ENCODE results near the gene SDE2.
"Not testable (repeated sequence)": the region's sequence is repeated elsewhere in the genome, so short reads cannot be mapped to it uniquely, and the experiment has no call there.

Gene SDE2

GRCh38 chr1:225977937-225978748 is 21.0 kb downstream of the SDE2 start:
- Histone ChIP-seq H3K36me3 (ENCODE audit: low read length) (peaks cover 21% of the 10 kb centered on the region), H4K20me1 (ENCODE audit: low read depth, low read length) (no peaks in the 10 kb centered on the region), H3F3A (ENCODE audit: insufficient read depth) (peaks cover 19% of the 10 kb centered on the region), H3K9ac (ENCODE audit: low read length) (peak overlapping the region; percentile 21; the same call in 1 of the 2 replicates), H3K4me2 (ENCODE audit: low read depth, low read length, poor library complexity, severe bottlenecking) (peak overlapping the region; percentile 37), H2AFZ (ENCODE audit: low read depth, low read length, severe bottlenecking) (no peak overlapping the region), H3K79me2 (ENCODE audit: insufficient read depth, low read length) (no peaks in the 10 kb centered on the region), H3K9me3 (ENCODE audit: insufficient read depth, low read length) (no peaks in the 10 kb centered on the region), H3K9me2 (replicated peaks; ENCODE audit: insufficient read depth, low read length) (no peaks in the 10 kb centered on the region), H3K27me3 (ENCODE audit: low read length) (no peaks in the 10 kb centered on the region), H3K27ac (ENCODE audit: low read depth, low read length) (peak overlapping the region; percentile 79), H3K4me3 (ENCODE audit: insufficient read depth, low read length, poor library complexity, severe bottlenecking) (no peak overlapping the region)
- no peak for TF ChIP-seq CTCF (IDR thresholded peaks at IDR 0.05; ENCODE audit: insufficient read depth, low read length, poor library complexity, severe bottlenecking)
- TF ChIP-seq EZH2phosphoT487 (conservative IDR thresholded peaks at IDR 0.05; ENCODE audit: low read length), result no peak

GRCh38 chr1:225975146-225975545 is 24.0 kb downstream of the SDE2 start:
- not testable (repeated sequence) for H3K27me3 ChIP-seq (ENCODE audit: low read length); H3K27ac ChIP-seq (ENCODE audit: low read depth, low read length); H3K9me3 ChIP-seq (ENCODE audit: insufficient read depth, low read length); H3K4me3 ChIP-seq (ENCODE audit: insufficient read depth, low read length, poor library complexity, severe bottlenecking); H3K36me3 ChIP-seq (ENCODE audit: low read length); H3K9ac ChIP-seq (ENCODE audit: low read length); H4K20me1 ChIP-seq (ENCODE audit: low read depth, low read length); H3K9me2 ChIP-seq (replicated peaks; ENCODE audit: insufficient read depth, low read length); H3K79me2 ChIP-seq (ENCODE audit: insufficient read depth, low read length); H2AFZ ChIP-seq (ENCODE audit: low read depth, low read length, severe bottlenecking); H3K4me2 ChIP-seq (ENCODE audit: low read depth, low read length, poor library complexity, severe bottlenecking)
- H3F3A ChIP-seq (ENCODE audit: insufficient read depth), result peaks cover 13% of the 10 kb centered on the region

GRCh38 chr1:225974454-225974853 is 24.7 kb downstream of the SDE2 start:
- TF ChIP-seq CTCF (IDR thresholded peaks at IDR 0.05; ENCODE audit: insufficient read depth, low read length, poor library complexity, severe bottlenecking) (no peak), EZH2phosphoT487 (conservative IDR thresholded peaks at IDR 0.05; ENCODE audit: low read length) (no peak)
- Histone ChIP-seq H3K9me2 (replicated peaks; ENCODE audit: insufficient read depth, low read length) (no peaks in the 10 kb centered on the region), H4K20me1 (ENCODE audit: low read depth, low read length) (no peaks in the 10 kb centered on the region), H3K27me3 (ENCODE audit: low read length) (no peaks in the 10 kb centered on the region), H3K4me3 (ENCODE audit: insufficient read depth, low read length, poor library complexity, severe bottlenecking) (no peak overlapping the region), H2AFZ (ENCODE audit: low read depth, low read length, severe bottlenecking) (no peak overlapping the region), H3K27ac (ENCODE audit: low read depth, low read length) (no peak overlapping the region), H3K36me3 (ENCODE audit: low read length) (no peaks in the 10 kb centered on the region), H3K4me2 (ENCODE audit: low read depth, low read length, poor library complexity, severe bottlenecking) (no peak overlapping the region), H3K79me2 (ENCODE audit: insufficient read depth, low read length) (no peaks in the 10 kb centered on the region), H3K9me3 (ENCODE audit: insufficient read depth, low read length) (no peaks in the 10 kb centered on the region), H3F3A (ENCODE audit: insufficient read depth) (peaks cover 11% of the 10 kb centered on the region), H3K9ac (ENCODE audit: low read length) (no peak overlapping the region)

- H3K4me2 ChIP-seq (ENCODE audit: low read depth, low read length, poor library complexity, severe bottlenecking), result no peak overlapping the region
- no peak overlapping the region for H3K27ac ChIP-seq (ENCODE audit: low read depth, low read length)
Observed at GRCh38 chr1:225973158-225973557, 26.0 kb downstream of the SDE2 start.

More at GRCh38 chr1:225973158-225973557, 26.0 kb downstream of the SDE2 start:
- Histone ChIP-seq H3F3A (ENCODE audit: insufficient read depth) (peaks cover 5% of the 10 kb centered on the region), H3K36me3 (ENCODE audit: low read length) (no peaks in the 10 kb centered on the region), H3K27me3 (ENCODE audit: low read length) (no peaks in the 10 kb centered on the region), H3K79me2 (ENCODE audit: insufficient read depth, low read length) (no peaks in the 10 kb centered on the region), H3K4me3 (ENCODE audit: insufficient read depth, low read length, poor library complexity, severe bottlenecking) (no peak overlapping the region), H2AFZ (ENCODE audit: low read depth, low read length, severe bottlenecking) (no peak overlapping the region), H3K9ac (ENCODE audit: low read length) (no peak overlapping the region), H3K9me2 (replicated peaks; ENCODE audit: insufficient read depth, low read length) (no peaks in the 10 kb centered on the region), H3K9me3 (ENCODE audit: insufficient read depth, low read length) (no peaks in the 10 kb centered on the region), H4K20me1 (ENCODE audit: low read depth, low read length) (no peaks in the 10 kb centered on the region)
- TF ChIP-seq EZH2phosphoT487 (conservative IDR thresholded peaks at IDR 0.05; ENCODE audit: low read length), result no peak
- no peak for TF ChIP-seq CTCF (IDR thresholded peaks at IDR 0.05; ENCODE audit: insufficient read depth, low read length, poor library complexity, severe bottlenecking)
